Measurements from ENCODE around the gene MMP24OS.

The MMP24OS gene

DNA sequence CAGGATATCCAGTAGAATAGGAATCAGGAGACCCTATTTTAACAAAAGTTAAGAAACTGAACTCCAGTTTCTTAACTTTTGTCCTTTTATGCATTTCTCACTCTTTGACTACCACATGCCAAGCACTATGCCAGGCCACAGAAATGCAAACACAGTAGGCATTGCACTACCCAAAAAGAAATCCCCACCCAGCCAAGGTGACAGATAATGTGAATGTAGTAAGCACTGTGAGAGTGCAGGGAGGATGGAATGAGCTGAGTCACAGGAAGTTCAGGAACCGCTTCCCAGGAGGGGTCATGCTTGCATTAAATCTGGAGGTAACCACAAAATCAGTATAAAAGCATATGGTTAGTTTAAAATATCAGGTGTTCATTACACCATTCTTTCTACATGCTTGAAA is 34.4 kb upstream of the MMP24OS start:
- peak; percentile 72 for DNase-seq (ENCODE audit: extremely low read depth, low read depth)
- TF ChIP-seq, protein P1, sequence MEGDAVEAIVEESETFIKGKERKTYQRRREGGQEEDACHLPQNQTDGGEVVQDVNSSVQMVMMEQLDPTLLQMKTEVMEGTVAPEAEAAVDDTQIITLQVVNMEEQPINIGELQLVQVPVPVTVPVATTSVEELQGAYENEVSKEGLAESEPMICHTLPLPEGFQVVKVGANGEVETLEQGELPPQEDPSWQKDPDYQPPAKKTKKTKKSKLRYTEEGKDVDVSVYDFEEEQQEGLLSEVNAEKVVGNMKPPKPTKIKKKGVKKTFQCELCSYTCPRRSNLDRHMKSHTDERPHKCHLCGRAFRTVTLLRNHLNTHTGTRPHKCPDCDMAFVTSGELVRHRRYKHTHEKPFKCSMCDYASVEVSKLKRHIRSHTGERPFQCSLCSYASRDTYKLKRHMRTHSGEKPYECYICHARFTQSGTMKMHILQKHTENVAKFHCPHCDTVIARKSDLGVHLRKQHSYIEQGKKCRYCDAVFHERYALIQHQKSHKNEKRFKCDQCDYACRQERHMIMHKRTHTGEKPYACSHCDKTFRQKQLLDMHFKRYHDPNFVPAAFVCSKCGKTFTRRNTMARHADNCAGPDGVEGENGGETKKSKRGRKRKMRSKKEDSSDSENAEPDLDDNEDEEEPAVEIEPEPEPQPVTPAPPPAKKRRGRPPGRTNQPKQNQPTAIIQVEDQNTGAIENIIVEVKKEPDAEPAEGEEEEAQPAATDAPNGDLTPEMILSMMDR (IDR thresholded peaks at IDR 0.05; ENCODE audit: low read depth, low read length): no peak

DNA sequence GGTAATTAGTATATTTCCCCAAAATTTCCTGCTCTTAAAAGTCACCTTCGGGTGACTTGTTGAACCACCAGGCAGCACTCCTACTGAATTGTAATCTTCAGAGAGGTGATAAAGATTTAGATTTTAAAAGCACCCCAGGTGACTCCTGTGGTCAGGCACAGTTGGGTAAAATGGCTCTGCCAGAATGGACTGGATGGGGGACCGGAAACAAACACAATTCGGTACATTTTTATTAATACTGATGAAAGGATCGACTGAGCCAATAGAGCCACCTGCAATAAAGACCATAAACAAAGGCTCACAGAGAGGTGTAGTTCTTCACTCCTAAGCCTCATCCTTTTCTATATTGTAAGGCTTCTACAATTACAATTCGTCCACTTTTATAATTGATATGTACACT is 33.9 kb upstream of the MMP24OS start:
- DNase-seq (ENCODE audit: extremely low read depth, low read depth): no peak
- TF ChIP-seq, protein P1 (IDR thresholded peaks at IDR 0.05; ENCODE audit: low read depth, low read length): no peak

DNA sequence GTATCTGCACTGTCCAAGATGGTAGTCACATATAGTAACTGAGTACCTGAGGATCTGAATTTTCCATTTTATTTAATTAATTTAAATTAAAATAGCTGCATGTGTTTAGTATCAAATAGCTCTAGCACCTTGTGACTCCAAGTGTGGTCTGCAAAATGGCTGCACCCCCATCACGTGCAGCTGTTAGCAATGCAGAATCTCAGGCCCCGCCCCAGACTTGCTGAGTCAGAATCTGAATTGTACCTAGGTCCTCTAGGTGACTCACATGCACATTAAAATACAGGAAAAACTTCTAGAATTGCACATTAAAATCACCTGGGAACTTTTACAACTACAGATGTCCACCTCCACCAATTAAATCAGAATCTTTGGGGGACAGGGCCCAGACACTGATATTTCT is 33.5 kb upstream of the MMP24OS start:
- TF ChIP-seq, protein P1 (IDR thresholded peaks at IDR 0.05; ENCODE audit: low read depth, low read length): no peak
- no peak for DNase-seq (ENCODE audit: extremely low read depth, low read depth)

DNA sequence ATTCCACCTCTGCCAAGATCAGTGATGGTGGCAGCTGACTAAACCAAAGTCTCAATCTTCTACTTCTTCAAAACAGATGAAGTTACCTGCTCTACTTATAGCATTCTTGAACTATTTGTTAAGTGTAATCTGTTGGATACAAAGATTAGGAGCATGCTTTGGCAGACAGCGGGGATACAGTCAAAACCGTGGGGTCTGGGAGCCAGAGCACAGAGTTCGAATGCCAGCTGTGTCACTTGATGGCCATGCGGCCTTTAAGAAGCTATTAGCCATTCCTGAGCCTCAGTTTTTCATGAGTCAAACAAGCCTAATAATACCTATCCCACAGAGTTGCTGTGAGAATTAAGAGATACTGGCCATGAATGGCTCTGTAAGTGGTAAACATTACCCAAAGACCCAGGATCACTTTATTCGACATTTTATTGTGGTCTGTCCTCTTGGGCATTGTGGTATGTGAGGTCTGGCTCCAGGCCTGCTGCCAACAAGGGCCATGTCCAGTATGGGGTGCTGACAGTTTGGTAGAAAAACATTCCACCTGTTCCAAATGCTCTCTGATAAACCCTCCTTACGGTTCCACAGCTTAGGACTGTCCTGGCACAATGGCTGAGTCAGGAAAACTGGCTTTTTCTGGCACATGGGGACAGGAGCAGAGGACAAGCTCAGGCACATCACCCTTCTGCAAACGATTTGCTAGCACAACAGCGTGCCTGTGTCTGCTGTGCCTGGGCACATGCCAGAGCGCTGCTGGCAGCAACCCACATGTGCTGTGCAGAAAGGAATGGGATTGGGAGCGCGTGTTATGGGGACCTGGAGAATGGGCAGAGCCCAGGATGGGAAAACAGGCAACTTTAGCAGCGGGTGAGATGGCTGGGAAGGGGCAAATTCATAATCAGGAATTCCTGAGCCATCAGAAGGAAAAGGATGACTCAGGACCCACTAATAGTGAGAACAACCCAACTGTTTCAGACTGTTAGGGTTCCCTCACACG is 30.0 kb upstream of the MMP24OS start:
- TF ChIP-seq, protein P1 (IDR thresholded peaks at IDR 0.05; ENCODE audit: low read depth, low read length): no peak
- DNase-seq (ENCODE audit: extremely low read depth, low read depth): no peak

DNA sequence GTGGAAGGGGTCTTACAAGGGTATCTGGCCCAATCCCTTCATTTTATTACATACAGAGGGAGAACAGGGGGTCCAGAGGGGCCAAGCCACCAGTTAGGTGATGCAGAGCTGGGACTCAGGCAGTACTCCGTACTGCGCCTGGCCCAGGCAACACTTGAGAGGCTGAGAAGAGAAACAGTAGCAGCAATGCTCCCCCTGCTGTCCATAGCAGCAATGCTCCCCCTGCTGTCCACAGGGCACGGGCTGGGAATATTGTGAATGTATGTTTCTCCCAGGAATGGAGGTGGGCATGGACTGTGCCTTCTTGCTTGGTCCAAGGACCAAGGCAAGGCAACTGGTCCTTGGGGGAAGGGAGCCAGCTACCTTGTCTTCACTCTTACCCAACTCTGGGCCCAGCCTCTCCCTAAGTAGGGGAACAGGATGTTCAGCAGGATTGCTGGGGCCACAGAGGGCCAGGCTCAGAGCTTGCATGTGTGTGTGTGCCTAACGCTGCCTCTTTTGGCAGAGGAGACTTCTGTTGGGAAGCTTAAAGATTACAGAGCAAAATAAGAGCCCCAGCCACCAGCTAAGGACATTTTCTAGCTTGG is 29.1 kb upstream of the MMP24OS start:
- DNase-seq (ENCODE audit: extremely low read depth, low read depth): no peak
- TF ChIP-seq, protein P1 (IDR thresholded peaks at IDR 0.05; ENCODE audit: low read depth, low read length): peak; percentile 73

DNA sequence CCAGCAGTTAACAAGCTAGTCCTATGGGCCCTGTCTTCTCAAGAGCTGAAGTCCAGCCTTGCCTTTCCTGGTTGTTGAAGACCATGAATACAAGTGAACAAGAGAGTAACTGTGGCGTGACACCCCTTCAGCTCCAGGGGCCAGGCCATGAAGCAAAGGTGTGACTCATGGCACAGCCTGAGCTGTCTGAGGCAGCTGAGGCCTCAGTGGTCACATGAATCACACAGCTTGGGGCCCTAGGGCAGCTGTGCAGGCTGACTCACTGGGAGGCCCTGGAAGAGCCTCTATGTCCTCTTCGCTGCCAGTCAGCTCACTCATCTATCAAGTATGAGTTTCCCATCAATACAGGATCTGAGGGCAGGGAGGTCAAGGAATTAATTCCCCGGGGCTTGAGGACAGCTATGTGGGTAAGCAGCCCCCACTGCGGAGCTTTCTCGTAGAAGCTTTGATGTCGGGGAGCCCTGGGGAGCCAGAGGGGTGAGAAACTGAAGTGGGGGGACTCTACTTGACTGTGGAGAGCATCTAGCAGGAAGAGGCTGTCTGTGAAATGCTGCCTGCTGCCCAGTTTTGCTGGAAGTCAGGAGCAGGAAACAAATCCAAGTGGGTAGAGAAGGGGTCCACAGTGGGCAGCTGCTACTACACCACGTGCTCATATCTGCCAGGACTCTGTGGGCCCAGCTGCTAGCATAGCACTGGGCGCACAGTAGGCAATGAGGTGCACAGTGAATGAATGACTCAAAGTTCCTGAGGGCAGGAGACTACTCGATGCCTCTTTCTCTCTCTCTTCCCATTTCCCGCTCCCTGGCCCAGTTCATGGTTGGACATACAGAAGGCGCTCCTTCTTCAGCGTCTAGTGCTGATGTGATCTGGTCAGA is 28.0 kb upstream of the MMP24OS start:
- TF ChIP-seq, protein P1 (IDR thresholded peaks at IDR 0.05; ENCODE audit: low read depth, low read length): no peak
- peak; percentile 95 for DNase-seq (ENCODE audit: extremely low read depth, low read depth)

Data from AG09319 (cell line).